ENCODE results near the gene SCAPER.

DNA sequence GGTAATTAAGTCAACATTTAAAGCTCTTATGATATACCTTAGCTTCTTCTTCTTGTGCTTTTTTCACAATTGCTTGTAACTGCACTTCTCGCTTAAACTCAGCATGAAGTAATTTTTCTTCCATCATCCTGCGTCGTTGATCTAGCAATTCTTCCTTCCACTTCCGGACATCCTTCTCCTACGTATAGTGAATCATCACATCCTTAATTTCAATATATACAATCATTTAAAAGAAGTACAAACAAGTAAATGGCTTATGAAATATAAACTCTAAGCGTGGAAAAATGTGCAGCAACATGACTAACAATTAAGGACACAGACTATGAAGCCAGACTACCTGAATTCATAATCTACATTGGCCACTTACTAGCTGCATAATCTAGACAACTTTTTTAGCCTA is 151.4 kb downstream of the SCAPER start:
- TF ChIP-seq FOXA1 (IDR thresholded peaks at IDR 0.05), result no peak
- TF ChIP-seq, protein P1, sequence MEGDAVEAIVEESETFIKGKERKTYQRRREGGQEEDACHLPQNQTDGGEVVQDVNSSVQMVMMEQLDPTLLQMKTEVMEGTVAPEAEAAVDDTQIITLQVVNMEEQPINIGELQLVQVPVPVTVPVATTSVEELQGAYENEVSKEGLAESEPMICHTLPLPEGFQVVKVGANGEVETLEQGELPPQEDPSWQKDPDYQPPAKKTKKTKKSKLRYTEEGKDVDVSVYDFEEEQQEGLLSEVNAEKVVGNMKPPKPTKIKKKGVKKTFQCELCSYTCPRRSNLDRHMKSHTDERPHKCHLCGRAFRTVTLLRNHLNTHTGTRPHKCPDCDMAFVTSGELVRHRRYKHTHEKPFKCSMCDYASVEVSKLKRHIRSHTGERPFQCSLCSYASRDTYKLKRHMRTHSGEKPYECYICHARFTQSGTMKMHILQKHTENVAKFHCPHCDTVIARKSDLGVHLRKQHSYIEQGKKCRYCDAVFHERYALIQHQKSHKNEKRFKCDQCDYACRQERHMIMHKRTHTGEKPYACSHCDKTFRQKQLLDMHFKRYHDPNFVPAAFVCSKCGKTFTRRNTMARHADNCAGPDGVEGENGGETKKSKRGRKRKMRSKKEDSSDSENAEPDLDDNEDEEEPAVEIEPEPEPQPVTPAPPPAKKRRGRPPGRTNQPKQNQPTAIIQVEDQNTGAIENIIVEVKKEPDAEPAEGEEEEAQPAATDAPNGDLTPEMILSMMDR (IDR thresholded peaks at IDR 0.05; ENCODE audit: low read depth, low read length, missing input control), result no peak
- TF ChIP-seq JUND (IDR thresholded peaks at IDR 0.05), result no peak
- no peak for TF ChIP-seq TAF1 (conservative IDR thresholded peaks at IDR 0.05)
- TF ChIP-seq, protein P2, sequence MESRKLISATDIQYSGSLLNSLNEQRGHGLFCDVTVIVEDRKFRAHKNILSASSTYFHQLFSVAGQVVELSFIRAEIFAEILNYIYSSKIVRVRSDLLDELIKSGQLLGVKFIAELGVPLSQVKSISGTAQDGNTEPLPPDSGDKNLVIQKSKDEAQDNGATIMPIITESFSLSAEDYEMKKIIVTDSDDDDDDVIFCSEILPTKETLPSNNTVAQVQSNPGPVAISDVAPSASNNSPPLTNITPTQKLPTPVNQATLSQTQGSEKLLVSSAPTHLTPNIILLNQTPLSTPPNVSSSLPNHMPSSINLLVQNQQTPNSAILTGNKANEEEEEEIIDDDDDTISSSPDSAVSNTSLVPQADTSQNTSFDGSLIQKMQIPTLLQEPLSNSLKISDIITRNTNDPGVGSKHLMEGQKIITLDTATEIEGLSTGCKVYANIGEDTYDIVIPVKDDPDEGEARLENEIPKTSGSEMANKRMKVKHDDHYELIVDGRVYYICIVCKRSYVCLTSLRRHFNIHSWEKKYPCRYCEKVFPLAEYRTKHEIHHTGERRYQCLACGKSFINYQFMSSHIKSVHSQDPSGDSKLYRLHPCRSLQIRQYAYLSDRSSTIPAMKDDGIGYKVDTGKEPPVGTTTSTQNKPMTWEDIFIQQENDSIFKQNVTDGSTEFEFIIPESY (IDR thresholded peaks at IDR 0.05), result no peak
- TF ChIP-seq GABPA (IDR thresholded peaks at IDR 0.05 in 1 of 2, conservative IDR thresholded peaks at IDR 0.05 in 1 of 2), result no peak
- TF ChIP-seq, protein P3, sequence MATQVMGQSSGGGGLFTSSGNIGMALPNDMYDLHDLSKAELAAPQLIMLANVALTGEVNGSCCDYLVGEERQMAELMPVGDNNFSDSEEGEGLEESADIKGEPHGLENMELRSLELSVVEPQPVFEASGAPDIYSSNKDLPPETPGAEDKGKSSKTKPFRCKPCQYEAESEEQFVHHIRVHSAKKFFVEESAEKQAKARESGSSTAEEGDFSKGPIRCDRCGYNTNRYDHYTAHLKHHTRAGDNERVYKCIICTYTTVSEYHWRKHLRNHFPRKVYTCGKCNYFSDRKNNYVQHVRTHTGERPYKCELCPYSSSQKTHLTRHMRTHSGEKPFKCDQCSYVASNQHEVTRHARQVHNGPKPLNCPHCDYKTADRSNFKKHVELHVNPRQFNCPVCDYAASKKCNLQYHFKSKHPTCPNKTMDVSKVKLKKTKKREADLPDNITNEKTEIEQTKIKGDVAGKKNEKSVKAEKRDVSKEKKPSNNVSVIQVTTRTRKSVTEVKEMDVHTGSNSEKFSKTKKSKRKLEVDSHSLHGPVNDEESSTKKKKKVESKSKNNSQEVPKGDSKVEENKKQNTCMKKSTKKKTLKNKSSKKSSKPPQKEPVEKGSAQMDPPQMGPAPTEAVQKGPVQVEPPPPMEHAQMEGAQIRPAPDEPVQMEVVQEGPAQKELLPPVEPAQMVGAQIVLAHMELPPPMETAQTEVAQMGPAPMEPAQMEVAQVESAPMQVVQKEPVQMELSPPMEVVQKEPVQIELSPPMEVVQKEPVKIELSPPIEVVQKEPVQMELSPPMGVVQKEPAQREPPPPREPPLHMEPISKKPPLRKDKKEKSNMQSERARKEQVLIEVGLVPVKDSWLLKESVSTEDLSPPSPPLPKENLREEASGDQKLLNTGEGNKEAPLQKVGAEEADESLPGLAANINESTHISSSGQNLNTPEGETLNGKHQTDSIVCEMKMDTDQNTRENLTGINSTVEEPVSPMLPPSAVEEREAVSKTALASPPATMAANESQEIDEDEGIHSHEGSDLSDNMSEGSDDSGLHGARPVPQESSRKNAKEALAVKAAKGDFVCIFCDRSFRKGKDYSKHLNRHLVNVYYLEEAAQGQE (IDR thresholded peaks at IDR 0.05), result no peak
- TF ChIP-seq, protein P4, sequence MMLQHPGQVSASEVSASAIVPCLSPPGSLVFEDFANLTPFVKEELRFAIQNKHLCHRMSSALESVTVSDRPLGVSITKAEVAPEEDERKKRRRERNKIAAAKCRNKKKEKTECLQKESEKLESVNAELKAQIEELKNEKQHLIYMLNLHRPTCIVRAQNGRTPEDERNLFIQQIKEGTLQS (IDR thresholded peaks at IDR 0.05), result no peak
- TF ChIP-seq RAD21 (IDR thresholded peaks at IDR 0.05), result no peak
